HG03521 (cell line): ENCODE data around the gene SLC16A6.
"Not testable (repeated sequence)": the region's sequence is repeated elsewhere in the genome, so short reads cannot be mapped to it uniquely, and the experiment has no call there.

Experiments
- ATAC-seq: cut with Tn5 transposase; IDR thresholded peaks from one replicate; pipeline ENCODE4 v1.9.1; 2021; ENCODE audit warnings: mild to moderate bottlenecking, moderate library complexity; ENCODE audit not compliant: unreplicated experiment

The SLC16A6 gene

DNA sequence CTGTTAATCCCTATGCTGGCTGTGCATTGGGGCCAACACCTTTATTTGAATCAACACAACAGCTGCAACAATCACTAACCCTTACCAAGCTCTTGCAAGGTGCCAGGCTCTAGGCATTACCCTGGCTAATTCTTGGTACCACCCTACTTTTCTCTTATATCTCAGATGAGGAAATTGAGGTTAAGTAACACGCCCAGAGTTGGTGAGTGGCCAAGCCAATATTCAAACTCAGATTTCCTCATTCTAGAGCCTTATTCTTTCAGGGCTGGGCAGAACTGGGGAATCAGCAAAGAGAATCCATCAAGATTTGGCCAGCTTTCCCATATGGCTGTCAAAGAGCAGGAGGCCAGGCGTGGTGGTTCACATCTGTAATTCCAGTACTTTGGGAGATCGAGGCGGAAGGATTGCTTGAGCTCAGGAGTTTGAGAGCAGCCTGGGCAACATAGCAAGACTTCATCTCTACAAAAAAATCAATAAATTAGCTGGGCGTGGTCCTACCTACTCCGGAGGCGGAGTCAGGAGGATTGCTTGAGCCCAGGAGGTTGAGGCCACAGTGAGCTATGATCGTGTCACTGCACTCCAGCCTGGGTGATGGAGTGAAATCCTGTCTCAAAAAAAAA is 24.1 kb upstream of the SLC16A6 start:
- ATAC-seq: no peak

DNA sequence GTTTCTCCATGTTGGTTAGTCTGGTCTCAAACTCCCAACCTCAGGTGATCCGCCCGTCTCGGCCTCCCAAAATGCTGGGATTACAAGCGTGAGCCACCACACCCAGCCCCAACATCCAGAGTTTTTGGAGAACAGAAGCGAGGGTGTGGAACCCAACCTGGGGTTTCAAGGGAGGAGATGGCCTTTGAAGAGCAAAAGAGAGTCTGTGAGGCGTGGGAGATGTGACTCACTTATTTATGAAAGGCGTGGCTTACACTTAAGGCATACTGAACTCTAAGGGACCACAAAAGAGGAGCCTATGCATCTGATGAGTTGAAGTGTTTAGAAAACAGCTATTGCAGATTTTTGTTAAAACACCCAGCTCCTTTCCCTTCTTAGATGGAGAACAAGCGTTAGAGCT is 19.2 kb upstream of the SLC16A6 start:
- ATAC-seq: no peak

DNA sequence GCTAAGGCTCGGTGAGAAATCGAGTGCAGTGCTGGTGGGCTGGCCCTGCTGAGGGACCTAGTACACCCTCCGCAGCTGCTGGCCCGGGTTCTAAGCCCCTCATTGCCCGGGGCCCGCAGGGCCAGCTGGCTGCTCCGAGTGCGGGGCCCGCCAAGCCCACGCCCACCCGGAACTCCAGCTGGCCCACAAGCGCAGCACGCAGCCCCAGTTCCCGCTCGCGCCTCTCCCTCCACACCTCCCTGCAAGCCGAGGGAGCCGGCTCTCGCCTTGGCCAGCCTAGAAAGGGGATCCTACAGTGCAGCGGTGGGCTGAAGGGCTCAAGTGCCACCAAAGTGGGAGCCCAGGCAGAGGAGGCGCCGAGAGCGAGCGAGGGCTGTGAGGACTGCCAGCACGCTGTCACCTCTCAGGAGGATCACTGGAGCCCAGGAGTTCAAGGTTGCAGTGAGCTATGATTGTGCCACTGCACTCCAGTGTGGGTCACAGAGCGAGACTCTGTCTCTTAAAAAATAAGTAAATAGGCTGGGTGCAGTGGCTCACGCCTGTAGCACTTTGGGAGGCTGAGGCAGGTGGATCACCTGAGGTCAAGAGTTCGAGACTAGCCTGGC is 18.2 kb upstream of the SLC16A6 start:
- not testable (repeated sequence) for ATAC-seq

DNA sequence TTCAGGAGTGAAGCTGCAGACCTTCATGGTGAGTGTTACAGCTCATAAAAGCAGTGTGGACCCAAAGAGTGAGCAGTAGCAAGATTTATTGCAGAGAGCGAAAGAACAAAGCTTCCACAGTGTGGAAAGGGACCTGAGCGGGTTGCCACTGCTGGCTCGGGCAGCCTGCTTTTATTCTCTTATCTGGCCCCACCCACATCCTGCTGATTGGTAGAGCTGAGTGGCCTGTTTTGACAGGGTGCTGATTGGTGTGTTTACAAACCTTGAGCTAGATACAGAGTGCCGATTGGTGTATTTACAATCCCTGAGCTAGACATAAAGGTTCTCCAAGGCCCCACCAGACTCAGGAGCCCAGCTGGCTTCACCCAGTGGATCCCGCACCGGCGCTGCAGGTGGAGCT is 17.6 kb upstream of the SLC16A6 start:
- ATAC-seq: not testable (repeated sequence)

DNA sequence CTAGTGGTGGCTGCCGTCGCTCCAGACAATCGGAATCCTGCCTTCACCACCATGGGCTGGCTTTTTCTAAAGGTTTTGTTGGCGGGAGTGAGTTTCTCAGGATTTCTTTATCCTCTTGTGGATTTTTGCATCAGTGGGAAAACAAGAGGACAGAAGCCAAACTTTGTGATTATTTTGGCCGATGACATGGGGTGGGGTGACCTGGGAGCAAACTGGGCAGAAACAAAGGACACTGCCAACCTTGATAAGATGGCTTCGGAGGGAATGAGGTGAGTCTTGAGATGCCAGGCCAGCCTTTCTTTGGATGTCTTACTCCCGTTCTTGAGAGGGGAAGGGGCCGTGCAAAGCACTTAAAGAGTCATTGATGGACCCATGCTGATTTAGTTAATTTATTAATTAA is 16.5 kb upstream of the SLC16A6 start:
- no peak for ATAC-seq

DNA sequence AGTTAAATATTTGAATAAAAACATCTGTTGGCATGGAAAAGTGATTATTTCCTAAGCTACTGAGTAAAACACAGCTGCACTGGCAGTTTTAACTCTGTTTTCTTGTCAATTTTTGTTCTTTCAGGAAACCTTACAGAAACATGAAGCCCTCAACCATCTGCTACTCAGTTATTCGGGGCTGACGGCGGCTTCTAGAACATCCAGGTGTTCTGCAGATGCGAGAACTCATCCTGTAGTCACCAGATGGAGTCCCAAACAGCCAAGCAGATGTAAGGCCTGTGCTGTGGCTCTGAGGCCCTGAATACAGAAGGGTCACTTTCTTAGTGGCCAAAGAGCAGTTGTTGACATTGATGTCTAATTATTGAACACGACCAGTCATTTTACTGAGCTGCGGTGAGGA is 15.9 kb upstream of the SLC16A6 start:
- ATAC-seq: no peak

DNA sequence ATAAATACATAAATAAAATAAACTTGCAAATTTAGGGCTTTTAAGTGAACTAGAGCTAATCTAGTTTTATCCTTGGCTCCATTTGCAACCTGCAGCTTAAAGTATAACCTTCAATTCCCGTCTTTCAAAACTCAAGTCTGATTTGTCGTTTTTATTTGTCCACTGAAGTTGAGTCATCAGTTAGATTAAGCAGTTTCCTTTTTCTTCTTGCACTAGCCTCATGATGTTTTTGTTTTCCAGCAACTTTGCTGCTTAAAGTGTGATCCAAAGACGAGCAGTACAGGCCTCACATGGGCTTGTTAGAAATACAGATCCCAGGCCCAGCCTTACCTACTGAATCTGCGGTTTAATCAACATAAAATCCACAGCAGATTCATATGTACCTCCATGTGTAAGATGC is 14.2 kb upstream of the SLC16A6 start:
- ATAC-seq: no peak

DNA sequence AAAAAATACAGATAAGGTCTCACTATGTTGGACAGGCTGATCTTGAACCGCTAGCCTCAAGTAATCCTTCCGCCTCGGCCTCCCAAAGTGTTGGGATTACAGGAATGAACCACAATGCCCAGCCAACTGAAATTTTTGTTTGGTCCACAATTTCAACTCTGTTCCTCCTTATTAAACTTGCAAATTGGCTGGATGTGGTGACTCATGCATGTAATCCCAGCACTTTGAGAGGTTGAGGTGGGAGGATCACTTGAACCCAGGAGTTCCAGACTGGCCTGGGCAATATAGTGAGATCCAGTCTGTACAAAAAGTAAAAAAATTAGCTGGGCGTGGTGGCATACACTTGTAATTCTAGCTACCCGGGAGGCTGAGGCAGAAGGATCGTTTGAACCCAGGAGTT is 13.8 kb upstream of the SLC16A6 start:
- ATAC-seq: no peak

DNA sequence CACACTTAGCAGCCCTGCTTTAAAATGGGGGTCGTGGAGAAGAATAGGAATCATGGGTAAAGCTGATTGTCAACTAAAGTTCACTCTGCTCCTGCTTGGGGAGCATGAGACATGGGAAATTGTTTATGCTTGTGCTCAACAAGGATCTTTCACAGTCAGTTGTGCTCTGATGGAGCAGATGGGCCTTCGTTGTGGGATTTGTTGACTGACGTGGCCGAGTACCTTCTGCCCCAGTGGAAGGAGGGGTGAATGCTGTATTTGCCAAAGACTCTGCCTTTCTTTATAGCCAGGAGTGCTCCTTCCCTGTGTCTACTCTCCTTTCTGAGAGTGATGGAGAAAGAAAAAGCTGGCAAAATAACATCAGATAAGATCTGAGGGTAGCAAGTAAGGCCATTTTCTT is 11.7 kb upstream of the SLC16A6 start:
- no peak for ATAC-seq

DNA sequence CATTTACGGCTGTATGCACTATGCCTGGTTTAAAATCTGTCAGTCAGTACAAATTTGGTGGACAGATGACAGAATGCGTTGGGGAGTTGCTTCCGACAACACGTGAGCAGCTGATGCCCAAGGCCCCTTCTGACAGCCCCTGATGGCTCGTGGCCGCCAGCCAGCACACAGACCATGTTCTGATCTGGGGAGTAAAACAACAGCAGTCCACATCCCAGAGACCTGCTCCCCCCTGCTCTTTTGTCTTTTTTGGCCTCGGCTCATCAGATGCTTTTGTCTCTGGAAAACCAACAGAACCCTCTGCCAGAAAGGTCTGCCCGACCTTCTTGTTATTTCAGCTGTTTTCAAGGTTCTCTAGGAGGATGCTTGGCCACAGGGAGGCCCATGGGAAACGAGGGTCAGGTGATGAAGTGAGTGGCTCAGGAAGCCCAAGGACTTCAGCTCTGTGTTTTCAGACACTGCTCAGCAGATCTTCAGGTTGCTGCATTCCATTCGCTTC is 11.2 kb upstream of the SLC16A6 start:
- ATAC-seq: no peak

DNA sequence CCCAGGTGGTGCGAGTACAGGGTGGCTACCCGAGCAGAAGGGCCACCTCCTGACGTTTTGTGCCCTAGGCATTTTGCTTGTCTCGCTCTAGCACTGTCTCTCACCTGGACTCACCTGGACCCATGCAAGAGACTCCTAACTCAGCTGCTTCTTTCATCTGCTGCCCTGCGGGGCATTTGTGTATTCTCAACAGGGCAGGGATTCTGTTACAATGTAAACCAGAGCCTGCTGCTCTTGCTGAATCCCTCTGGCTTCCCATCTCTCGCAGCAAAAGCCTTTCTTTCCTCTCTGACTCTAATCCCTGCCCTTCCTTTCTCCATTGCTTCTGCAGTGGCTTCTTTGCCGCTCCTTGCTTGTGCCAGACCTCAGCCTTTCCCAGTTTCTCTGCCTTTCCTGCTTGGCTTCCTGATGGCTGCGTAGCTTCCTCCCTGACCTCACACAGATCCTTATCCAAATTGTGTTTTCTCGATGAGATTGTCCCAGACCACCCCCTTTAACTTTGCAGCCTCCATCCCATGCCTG is 10.6 kb upstream of the SLC16A6 start:
- no peak for ATAC-seq

DNA sequence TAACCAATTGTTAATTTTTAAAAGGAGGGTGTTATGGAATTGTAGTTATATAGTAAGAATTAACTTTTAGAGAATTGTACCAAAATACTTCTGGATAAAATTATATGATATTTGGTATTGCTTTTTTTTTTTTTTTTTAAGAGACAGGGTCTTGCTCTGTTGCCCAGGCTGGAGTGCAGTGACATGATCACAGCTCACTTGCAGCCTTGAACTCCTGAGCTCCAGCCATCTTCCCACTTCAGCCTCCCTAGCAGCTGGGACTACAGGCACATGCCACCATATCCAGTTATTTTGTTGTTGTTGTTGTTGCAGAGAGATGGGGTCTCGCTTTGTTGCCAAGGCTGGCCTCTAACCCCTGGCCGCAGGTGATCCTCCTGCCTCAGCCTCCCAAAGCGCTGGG is 8.9 kb upstream of the SLC16A6 start:
- no peak for ATAC-seq

DNA sequence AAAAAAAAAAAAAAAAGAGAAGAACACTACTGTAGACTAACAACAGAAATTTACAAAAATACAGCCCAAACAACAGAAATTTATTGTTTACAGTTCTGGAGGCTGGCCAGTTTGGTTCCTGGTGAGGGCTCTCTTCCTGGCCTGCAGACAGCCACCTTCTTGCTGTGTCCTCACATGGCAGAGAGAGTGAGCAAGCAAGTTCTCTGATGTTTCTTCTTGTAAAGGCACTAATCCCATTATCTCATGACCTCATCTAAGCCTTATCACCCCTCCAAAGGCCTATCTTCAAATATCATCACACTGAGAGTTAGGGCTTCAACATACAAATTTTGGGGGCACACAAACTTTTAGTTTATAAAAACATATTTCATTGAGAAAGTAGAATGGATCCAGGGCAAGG is 7.7 kb upstream of the SLC16A6 start:
- ATAC-seq: no peak

DNA sequence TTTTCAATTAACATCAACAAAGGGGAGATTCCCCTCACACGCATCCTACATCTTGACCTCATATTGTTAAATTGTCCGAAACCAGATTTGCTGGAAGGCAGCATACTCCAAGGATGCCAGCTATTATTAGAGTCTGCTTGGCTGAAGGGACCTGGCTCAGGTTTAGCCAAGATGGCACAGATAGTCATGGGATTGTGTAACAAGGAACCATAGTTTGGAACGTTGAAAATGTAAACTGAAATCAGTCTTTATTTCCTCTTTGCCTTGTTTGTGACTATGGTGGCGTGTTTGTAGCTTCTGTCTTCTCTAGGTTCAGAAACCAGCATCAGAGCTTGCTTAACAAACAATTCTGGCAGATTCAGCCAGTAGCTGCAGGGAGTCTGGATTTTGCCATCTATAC is 6.3 kb upstream of the SLC16A6 start:
- no peak for ATAC-seq

DNA sequence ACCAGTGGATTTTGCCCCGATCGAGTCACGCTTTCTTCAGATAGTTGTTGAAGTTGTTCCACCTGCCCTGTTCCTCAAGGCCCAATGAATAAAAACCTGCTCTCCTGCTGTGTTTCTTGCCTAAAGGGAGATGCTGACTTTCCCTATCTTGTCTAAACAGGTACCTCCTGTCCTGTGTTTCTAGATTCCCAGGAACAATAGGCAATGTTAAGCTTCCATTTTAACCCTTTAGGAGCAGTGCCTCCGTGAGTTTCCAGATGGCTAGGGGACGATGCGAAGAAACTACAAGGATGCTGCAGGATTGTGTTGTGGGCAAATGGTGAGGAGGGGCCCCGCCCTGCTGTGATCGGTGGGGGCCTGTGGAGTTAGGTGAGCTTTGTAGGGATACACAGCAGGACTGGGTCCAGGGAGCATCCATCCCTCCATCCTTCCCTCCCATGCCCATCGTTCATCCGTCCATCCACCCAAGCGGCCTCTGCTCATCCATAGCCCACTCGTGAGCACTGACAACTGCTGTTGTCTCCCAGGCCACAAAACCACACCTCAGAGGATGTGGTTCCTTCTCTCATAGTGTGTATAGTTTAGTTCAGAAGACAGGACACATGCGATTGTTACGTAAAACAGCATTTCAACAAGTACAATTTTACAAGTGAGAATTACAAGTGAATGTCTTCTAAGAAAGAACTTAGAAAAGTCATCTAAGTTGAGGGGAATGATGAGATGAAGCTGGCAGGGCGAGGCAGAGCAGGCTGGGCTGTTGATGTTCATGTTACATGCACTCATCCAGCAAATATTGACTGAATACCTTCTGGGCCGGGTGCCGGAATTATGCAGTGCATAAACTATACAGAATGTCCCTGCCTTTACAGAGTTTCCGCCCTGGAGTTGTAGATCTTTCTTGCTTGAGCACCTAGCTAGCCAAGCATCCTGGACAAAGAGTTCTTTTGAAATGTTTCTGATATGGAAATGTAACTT is 5.6 kb upstream of the SLC16A6 start:
- ATAC-seq: no peak

DNA sequence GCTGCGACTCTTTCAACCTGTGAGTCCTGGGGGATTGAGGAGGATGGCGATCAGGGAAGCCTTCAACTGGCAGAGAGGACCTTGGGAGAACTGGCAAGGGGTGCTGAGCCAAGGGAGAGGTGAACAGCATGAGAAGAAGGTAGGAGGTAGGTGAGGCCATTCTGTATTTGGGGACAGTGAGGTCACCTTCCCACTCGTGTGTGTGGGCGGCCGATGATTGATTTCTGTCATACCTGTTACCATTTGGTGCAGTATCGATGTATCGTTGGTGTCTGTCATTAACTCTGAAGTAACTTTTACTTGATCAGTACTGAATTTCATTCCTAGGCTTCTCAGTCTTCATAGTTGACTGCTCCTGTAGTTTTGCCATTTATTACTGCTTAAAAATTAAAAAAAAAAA is 4.2 kb upstream of the SLC16A6 start:
- ATAC-seq: no peak

DNA sequence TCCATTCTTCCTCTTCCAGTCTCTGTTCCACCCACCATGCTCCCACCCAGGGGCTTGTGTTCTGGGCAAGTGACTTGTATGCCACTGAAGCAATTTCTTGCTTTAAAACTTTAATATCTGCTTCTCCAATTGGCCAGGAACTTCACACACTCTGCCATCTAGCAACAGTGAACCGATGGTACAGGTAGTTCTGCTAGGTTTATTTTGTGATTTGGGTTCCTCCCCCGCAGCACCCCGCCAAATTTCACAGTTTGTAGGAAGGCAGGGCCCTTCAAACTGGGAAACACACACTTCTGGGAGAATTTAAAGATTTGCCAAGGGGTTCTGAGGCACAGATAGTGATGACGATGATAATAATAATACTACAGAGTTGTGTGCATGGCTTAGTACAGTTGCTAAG is 3.7 kb upstream of the SLC16A6 start:
- no peak for ATAC-seq

DNA sequence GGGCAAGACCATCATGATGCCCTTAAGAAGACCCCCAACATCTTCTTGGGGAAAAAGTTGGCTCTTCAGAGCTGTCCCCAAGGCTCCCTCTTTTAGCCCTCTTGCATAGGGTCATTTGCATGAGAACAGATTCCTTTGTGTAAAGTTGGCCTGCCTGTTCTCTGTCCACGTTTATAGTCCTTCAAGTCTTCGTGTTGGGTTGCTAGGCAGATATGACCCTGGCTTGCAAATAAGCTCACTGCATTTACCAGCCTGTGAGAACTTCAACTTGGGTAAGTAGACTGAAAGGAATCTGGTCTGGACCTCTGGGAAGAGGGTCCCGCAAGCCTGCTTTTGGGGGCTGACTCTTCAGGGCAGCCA is 3.2 kb upstream of the SLC16A6 start:
- ATAC-seq: no peak

DNA sequence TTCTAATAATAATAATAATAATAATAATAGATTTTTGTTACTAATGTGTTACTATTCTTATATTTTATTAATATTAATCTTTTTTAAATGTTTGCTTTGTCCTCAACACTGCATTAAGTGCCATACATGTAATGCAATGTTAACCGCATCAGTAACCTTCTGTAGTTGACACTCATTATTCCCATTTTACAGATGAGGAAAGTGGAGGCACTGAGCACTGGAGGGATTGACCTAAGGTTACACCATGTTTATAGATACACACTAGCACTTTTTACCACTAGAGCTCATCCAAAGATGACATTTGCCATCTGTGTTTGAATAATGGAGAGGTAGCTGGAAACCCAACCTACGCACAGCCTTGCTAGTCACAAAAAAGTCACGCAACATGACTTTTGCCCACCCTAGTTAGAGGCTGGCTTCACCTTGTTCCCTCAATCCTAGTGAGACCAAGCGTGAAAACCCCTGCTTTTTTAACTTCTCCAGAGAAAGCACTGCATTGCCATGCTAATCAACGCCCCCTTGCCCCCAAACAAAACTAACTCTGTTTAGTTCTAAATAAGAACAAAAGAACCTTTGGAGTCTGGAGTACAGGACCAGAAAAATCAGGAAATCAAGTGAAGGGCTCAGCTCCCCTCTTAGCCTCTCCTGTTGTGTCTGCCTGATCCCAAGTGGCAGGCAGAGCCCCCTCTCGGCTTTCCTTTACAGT is 2.7 kb upstream of the SLC16A6 start:
- no peak for ATAC-seq

DNA sequence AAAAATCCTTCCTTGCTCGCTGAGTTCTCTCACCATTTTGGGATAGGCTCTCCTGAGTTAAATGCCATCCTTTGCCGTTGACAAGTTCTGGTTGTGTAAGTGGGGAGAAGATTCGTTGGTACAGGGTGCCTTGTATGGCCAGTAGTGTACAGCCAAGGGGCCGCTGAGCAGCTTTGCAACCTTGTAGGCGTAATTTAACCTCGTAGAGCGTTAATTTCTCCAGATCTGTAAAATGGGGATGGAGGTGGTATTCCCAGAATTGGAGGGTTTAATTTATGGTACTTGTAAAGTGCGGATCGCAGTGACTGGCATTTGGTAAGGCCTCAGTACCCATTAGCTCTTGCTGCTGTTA is 1.7 kb upstream of the SLC16A6 start:
- no peak for ATAC-seq
